H1 (cell line): Measurements from ENCODE around the gene PTPN13. TPM values are rescaled to one million over a fixed set of nuclear protein-coding genes. Genes with fewer than 3 reads are reported as not detected.

ENCODE experiments used
- PHF8 ChIP-seq: fragments of 200-600 bp; sonication (generic); conservative IDR thresholded peaks from 2 replicates; pipeline ENCODE4 v1.7.1; 2012; ENCODE audit warnings: low read depth, mild to moderate bottlenecking, inconsistent platforms, low read length, moderate library complexity
- TBP ChIP-seq: IDR thresholded peaks from 2 replicates; pipeline ENCODE4 v1.6.1; 2011; ENCODE audit warnings: low read depth, low read length, improper control_type of control experiment
- TEAD4 ChIP-seq: IDR thresholded peaks from 2 replicates; pipeline ENCODE4 v1.6.1; 2012; ENCODE audit warnings: low read depth, low read length, inconsistent platforms, mixed read lengths
- polyA plus RNA-seq, 7 experiments: library from polyadenylated mRNA; depleted of rRNA in 3 of 7; stranded (reverse) in 5 of 7; unstranded in 2 of 7; fragments of >200 nt in 5 of 7; fragments of 200-250 nt in 2 of 7; gene quantifications; 1 replicate in 5 of 7; 2 replicates in 1 of 7; 4 replicates in 1 of 7; pipeline versions ENCODE4 v1.2.1 to v1.2.3, GENCODE V29; 2011 to 2013; ENCODE audit warnings: missing spikeins in 2 of 7, mixed read lengths in 2 of 7
- total RNA-seq: library from RNA; stranded (reverse); fragmentation: NEBNext Ultra II Directional; extraction: Animal tissue kit (Norgen Biotek cat#: 25700); gene quantifications from 2 replicates; pipeline ENCODE4 v1.2.1, GENCODE V29; 2021
- TF ChIP-seq, protein P1 (sequence below): fragments of 300-600 bp; sonication (generic); IDR thresholded peaks from 2 replicates; pipeline ENCODE4 v1.7.1; 2012; ENCODE audit warnings: low read length, moderate library complexity, mild to moderate bottlenecking, inconsistent platforms; ENCODE audit not compliant: insufficient replicate concordance

The PTPN13 gene
- total and polyA plus RNA-seq, 2 of the 8 experiments (the other 6 are each of a cell fraction or from before 2014, with no cell fraction given): 12.7 to 57.9 TPM

DNA sequence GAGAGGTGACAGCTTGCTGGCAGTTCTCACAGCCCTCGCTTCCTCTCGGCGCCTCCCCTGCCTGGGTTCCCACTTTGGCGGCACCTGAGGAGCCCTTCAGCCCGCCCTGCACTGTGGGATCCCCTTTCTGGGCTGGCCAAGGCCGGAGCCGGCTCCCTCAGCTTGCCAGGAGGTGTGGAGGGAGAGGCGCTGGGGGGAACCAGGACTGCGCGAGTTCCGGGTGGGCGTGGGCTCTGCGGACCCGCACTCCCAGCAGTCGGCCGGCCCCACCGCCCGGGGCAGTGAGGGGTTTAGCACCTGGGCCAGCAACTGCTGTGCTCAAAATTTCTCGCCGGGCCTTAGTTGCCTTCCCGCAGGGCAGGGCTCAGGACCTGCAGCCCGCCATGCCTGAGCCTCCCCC lies 47.0 kb upstream of the PTPN13 start (continued):
- TF ChIP-seq, protein P1, sequence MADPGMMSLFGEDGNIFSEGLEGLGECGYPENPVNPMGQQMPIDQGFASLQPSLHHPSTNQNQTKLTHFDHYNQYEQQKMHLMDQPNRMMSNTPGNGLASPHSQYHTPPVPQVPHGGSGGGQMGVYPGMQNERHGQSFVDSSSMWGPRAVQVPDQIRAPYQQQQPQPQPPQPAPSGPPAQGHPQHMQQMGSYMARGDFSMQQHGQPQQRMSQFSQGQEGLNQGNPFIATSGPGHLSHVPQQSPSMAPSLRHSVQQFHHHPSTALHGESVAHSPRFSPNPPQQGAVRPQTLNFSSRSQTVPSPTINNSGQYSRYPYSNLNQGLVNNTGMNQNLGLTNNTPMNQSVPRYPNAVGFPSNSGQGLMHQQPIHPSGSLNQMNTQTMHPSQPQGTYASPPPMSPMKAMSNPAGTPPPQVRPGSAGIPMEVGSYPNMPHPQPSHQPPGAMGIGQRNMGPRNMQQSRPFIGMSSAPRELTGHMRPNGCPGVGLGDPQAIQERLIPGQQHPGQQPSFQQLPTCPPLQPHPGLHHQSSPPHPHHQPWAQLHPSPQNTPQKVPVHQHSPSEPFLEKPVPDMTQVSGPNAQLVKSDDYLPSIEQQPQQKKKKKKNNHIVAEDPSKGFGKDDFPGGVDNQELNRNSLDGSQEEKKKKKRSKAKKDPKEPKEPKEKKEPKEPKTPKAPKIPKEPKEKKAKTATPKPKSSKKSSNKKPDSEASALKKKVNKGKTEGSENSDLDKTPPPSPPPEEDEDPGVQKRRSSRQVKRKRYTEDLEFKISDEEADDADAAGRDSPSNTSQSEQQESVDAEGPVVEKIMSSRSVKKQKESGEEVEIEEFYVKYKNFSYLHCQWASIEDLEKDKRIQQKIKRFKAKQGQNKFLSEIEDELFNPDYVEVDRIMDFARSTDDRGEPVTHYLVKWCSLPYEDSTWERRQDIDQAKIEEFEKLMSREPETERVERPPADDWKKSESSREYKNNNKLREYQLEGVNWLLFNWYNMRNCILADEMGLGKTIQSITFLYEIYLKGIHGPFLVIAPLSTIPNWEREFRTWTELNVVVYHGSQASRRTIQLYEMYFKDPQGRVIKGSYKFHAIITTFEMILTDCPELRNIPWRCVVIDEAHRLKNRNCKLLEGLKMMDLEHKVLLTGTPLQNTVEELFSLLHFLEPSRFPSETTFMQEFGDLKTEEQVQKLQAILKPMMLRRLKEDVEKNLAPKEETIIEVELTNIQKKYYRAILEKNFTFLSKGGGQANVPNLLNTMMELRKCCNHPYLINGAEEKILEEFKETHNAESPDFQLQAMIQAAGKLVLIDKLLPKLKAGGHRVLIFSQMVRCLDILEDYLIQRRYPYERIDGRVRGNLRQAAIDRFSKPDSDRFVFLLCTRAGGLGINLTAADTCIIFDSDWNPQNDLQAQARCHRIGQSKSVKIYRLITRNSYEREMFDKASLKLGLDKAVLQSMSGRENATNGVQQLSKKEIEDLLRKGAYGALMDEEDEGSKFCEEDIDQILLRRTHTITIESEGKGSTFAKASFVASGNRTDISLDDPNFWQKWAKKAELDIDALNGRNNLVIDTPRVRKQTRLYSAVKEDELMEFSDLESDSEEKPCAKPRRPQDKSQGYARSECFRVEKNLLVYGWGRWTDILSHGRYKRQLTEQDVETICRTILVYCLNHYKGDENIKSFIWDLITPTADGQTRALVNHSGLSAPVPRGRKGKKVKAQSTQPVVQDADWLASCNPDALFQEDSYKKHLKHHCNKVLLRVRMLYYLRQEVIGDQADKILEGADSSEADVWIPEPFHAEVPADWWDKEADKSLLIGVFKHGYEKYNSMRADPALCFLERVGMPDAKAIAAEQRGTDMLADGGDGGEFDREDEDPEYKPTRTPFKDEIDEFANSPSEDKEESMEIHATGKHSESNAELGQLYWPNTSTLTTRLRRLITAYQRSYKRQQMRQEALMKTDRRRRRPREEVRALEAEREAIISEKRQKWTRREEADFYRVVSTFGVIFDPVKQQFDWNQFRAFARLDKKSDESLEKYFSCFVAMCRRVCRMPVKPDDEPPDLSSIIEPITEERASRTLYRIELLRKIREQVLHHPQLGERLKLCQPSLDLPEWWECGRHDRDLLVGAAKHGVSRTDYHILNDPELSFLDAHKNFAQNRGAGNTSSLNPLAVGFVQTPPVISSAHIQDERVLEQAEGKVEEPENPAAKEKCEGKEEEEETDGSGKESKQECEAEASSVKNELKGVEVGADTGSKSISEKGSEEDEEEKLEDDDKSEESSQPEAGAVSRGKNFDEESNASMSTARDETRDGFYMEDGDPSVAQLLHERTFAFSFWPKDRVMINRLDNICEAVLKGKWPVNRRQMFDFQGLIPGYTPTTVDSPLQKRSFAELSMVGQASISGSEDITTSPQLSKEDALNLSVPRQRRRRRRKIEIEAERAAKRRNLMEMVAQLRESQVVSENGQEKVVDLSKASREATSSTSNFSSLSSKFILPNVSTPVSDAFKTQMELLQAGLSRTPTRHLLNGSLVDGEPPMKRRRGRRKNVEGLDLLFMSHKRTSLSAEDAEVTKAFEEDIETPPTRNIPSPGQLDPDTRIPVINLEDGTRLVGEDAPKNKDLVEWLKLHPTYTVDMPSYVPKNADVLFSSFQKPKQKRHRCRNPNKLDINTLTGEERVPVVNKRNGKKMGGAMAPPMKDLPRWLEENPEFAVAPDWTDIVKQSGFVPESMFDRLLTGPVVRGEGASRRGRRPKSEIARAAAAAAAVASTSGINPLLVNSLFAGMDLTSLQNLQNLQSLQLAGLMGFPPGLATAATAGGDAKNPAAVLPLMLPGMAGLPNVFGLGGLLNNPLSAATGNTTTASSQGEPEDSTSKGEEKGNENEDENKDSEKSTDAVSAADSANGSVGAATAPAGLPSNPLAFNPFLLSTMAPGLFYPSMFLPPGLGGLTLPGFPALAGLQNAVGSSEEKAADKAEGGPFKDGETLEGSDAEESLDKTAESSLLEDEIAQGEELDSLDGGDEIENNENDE: no peak
- TF ChIP-seq PHF8 (no peak), TBP (no peak), TEAD4 (no peak)
